Forelimb muscle (tissue), 1 donor: ENCODE measurements around the gene PLCG2. TPM values are rescaled to one million over a fixed set of nuclear protein-coding genes. Genes with fewer than 3 reads are reported as not detected.
"Not testable (repeated sequence)": the region's sequence is repeated elsewhere in the genome, so short reads cannot be mapped to it uniquely, and the experiment has no call there.

Experiments used
- DNase-seq: peaks from one replicate; pipeline ENCODE4 v3.0.0-alpha.2; 2013; ENCODE audit warnings: low read depth
- polyA plus RNA-seq: library from polyadenylated mRNA; unstranded; fragments of 120-200 nt; gene quantifications from one replicate; pipeline ENCODE4 v1.2.1, GENCODE V29; 2013; ENCODE audit not compliant: insufficient read length

Gene PLCG2
- polyA plus RNA-seq, result 6.7 TPM

DNA sequence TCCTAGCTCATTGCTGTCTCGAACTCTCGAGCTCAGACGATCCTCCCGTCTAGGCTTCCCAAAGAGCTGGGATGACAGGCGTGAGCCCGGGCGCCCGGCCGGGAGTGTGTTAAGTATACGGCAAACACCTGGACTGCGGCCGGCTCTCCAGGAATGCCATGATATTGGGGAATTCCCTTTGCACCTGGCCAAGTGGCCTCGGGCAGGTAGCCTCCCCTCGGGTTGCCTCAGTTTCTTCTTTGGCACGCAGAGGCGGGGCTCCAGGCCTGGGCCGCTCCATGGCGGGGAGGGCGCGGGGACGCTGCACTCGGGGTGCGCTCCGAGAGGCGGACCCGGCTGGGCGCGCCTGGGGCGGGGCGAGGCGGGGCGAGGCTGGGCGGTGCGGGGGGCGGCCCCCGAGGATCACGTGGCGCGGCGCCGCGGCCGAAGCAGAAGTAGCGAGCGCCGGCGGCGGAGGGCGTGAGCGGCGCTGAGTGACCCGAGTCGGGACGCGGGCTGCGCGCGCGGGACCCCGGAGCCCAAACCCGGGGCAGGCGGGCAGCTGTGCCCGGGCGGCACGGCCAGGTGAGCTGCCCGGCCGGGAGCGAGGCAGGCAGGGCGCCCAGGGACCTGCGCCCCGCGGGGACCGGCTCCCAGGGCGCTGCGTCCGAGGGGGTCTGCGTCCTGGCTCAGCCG is at the start of gene PLCG2:
TSS of gene PLCG2 (plus strand) at position 431 of the 675 bp plus-strand sequence. CDS start 6,699 bp downstream, outside the sequence.
- DNase-seq, result no peak

DNA sequence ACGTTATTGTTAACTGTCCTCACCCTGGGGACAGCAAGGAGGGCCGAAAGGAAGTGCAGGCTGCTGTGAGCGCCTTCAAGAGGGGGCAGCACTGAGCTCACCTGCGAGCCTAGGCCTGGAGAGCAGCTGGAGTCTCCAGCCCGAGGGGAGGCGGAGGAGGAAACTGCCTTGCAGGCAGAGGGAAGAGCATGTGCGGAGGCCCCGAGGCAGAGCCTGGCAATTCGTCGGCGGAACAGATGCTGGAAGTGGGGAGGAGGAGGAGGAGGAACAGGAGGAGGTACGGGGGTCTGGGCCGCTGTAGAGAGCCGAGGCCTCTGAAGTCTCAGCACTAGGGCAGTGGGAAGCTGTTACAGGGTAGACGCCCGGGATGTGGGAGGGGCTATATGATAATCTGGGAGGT is 49.6 kb upstream of the PLCG2 start:
- no peak for DNase-seq

DNA sequence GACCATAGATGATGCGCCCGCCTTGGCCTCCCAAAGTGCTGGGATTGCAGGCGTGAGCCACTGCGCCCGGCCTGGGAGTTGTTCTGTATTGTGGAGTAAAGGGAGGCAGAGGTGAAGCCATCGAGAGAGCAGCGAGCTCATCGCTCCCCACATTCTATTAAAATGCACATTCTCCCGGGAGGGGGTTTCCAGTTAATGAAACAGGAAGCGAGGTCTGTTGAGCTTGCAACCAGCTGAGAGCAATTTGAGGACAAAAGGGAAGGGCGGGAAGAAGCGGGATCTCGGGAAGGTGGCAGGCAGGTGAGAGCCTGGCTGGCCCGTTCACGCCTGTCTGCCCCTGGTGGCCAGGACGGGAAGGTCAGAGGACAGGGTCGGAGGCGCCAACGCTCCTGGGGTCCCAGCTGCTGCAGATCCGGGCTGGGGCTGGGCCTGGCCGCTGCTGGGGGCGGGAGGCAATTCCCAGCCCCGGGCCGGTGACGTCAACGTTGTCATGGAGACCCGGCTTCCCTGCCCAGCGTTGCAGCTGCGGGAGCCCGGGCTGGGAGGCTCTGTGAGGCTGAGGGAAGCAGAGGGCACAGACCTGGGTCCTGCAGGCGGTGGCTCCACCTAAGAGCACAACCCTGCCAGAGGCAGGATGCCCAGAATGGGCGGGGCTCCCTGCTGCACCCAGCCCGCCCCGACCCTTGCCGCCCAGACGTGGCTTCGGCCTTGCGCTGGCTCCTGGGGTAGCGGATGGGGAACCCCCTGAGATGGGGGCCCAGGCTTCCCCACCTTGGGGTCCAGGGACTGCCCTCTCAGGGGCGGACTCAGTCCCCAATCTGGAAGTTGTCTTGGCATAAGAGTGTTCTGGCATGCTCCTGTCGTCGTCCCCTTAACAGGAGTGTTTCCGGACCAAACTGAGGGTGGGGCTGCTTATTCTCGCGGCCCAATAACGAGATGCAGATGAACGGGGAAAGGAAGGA is 48.7 kb upstream of the PLCG2 start:
- peak; percentile 57 for DNase-seq

DNA sequence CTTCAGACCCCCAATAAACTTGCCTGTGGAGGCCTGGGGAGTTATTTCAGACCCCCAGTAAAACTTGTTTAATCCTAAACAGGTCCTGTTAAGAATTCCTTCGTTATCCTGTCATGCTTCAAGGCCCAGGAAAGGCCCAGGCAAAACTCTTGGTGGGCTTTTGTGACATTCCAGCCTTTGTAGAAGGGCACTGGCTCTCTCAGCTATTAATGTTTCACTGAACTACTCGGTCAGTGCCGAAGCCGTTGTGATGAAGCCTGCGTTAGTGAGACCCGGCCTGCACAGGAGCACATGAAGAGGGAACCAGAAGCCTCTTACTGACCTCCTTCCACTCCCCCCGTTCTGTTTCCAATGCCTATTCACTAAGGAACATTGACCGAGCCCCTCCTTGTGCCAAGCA is 47.4 kb upstream of the PLCG2 start:
- no peak for DNase-seq

DNA sequence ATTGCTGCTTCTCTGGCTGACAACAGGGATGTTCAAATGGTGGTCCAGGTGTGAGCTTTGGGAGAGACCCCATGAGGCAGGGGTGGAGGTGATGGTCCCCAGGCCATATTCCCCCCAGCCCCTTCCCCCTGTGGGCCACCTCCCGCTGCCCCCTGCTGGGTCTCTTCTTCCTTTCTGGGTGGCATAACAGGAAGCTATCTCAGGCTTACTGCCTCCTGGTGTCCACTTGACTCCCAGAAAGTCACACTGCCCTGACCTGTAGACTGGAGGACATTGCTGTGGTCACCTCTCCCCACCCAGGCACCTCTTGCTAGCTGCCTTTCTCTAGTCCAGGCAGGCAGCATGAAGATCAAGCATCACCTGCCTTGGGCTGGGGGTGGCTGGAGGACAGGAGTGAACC is 46.4 kb upstream of the PLCG2 start:
- no peak for DNase-seq

DNA sequence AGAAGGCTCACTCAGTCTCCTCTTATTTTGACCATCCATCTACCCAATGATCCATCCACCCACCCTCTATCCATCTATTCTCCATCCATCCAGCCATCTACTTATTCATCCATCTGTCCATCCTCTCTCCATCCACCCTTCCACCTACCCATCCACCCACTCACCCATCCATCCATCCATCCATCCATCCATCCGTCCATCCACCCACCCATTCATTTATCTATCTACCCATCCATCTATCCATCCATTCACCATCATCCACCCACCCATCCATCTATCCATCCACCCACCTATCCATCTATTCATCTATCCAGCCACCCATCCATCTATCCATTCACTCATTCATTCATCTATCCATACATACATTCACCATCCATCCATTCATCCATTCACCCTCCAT is 45.8 kb upstream of the PLCG2 start:
- no peak for DNase-seq

DNA sequence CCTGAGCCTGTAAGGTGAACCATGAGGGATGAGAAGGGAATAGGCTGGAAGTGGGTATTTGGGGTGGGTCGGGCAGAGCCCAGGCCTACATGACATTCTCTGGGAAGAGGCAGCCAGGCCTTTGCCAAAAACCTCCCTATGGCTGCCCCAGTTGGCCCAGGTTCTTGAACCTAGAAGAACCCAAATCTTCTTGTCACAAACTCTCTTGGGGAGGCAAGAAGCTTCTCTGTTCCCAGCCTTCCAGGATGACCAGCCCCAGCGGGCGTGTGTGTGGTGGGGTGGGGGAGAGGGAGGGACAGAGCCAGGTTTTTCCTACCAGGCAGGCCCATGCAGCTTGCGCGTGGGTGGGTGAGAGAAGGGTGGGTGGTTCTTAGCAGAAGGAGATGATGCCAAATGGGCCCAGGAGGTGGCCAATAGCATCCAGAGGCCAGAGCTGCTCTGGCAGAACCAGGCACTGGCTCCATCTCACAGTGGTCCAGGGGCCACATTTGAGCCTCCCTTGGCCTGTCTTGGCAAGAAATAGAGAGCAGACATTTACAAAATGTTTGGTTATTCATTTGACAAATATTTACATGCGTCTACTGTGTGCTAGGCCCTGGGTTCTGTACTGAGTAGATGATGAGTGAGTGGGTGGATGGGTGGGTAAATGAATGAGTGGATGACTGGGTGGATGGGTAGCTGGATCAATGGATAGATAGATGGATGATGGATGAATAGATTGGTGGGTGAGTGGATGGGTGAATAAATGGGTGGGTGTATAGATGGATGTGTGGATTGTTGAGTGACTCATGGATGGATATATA is 44.3 kb upstream of the PLCG2 start:
- no peak for DNase-seq

DNA sequence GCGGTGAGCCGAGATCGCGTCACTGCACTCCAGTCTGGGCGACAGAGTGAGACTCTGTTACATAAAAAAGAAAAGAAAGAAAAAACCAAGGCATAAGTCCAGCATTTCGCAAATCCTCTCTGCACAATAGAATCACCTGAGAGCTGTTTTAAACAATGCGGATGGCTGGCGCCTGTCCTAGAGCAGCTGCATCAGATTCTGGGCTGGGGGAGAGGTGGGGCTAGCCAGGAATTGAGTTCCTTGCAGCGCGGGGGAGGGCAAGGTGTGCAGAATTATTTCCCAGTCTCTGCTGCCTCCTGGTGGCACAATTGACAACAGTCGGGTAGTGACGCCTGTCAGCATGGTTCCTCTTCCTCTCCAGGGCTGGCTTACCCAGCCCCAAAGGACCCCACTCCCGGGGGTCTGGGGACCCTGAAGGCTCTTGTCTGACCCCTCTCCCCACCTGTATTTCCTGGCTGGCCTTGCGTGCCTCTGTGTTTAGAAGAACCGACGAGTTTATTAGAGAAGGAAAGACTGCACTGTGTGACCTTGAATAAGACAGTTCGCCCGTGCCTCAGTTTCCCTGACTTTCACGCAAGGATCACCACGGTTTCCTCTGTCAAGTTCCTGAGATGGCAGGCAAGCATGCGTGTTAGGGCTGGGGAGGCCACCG is 41.1 kb upstream of the PLCG2 start:
- DNase-seq, result peak; percentile 49

DNA sequence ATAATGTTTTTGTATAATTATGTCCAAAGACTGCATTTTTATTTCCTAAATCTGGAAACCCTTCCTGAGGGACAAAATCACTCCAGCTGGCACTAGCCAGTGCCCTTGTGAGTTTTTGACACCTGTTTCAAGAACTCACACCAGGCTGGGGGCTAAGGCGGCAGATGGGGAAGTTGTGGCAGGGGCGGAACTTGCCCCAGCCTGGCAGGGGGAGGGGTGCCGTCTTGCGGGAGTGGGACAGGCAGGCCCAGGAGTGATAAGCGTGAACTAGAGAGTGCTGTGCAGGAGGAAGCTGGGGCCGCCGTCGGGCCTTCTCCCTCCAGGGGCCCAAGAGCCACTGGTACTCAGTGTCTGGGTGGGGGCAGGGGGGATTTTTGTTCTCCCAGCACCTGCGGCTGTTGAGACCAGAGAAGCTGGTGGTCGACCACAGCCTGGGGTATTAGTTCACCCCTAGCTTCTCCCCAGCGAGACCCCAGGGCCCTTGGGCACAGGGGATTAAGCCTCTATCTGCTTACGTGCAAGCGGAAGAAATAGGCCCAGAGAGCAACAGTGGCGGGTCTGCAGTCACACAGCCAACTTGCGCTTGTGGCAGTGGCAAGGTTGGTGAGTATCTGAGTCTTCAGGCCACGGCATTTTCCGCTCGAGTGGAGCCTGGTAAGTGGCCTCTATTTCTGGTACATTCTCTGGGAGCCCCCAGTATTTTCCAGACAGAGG is 40.2 kb upstream of the PLCG2 start:
- no peak for DNase-seq

DNA sequence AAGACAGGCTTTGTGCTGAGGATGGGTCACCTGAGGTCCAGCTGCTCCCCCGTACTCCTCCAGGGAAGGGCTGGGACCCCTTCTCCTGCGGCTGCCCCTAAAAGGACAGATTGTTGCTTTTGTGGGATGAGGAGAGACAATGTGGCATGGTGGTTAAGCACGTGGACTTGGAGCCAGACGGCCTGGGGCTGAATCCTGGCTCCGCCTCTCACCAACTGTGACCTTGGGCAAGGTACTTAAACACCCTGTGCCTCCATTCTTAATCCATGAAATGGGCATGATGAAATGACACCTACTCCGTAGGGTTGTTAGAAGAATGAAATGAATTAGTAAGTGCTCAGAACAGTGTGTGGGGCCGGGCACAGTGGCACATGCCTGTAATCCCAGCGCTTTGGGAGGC is 39.6 kb upstream of the PLCG2 start:
- DNase-seq, result no peak

DNA sequence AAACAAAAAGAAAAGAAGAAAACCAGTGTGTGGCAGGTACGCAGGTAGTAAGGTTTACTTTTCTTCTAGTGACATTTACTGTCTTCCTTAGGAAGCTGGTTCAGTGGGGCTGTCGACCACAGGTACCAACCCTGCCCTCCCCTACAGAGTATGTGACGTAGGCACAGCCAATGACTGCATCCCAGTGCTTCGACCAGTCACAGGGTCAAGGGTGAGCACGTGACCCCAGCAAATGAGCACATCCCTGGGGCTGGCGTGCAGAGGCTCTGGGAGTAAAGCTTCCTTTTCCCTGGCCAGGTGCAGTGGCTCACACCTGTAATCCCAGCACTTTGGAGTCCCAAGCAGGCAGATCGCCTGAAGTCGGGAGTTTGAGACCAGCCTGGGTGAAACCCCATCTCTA is 38.9 kb upstream of the PLCG2 start:
- DNase-seq, result no peak

DNA sequence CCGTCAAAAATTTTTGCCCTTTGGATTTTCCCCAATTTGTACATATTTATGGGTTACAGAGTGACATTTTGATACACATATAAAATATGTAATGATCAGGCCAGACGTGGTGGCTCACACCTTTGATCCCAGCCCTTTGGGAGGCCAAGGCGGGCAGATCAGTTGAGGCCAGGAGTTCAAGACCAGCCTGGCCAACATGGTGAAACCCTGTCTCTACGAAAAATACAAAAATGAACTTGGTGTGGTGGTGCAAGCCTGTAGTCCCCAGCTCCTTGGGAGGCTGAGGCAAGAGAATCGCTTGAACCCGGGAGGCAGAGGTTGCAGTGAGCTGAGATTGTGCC is 37.7 kb upstream of the PLCG2 start:
- not testable (repeated sequence) for DNase-seq

DNA sequence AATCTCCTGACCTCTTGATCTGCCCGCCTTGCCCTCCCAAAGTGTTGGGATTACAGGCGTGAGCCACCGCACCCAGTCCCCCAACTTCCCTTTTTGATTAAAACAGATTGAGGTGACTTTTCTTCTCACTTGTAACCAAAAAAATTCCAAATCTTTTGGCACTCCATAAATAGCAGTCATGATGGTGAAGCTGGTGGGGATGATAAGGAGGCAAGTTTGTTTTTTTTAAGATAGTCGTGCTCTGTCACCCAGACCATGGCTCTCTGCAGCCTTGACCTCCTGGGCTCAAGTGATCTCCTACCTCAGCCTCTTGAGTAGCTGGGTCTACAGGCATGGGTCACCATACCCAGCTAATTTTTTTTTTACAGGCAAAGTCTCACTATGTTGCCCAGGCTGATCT is 34.7 kb upstream of the PLCG2 start:
- no peak for DNase-seq

DNA sequence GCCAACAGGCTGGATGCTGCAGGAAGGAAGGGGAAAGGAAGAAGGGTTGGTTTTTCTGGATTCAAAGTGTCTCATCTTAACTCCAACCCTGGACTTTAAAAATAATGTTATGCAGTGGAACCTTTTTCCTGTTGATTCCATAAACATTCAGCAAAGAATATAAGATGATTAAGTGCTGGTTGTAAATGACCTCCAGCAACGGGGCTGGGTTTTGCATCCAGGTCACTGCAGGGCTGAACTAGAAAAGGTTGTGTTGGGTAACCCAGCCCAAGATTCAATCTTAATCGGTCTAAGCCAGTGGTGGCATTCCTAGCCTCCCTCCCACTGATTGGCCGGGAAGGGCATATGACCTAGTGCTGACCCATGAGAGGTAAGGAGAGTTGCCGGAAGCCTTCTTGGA is 34.2 kb upstream of the PLCG2 start:
- DNase-seq, result no peak

DNA sequence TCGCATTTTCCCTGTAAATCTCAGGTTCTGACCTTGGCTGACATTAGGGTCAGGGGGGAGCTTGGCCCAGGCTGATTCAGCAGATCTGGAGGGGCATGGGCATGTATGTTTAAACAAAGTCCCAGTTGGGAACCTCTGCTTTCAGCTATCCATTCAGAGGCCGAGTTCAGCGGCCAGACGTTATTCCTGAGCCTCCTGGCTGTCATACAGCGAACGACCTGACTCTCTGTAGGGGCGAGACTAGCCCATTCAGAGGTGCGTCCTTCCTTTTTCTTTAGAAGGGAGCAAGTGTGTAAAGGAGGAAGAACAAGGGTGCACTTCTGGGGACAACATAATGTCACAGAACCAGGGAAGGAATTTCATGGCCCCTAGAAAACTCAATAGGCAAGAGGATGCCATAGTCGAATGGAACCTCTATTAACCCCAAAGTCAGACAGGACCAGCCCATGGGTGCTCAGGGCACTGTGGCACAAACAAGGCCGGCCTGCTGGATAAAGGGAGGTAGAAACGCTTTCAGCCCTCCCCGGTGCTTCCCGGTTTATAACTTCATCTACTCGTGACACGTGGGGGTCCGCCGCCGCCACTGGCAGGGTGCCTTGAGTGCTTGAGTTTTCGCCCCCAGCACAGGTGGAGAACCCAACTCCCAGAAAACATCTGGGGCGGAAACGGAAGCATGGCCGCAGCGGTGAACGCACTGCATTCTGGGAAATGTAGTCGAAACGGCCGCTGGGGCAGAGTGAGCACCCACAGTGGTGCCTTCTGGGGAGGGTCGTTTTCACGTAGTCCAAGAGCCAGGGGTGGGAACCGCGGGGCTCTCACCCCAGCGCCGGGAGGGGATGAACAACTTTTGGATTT is 33.2 kb upstream of the PLCG2 start:
- peak; percentile 35 for DNase-seq

DNA sequence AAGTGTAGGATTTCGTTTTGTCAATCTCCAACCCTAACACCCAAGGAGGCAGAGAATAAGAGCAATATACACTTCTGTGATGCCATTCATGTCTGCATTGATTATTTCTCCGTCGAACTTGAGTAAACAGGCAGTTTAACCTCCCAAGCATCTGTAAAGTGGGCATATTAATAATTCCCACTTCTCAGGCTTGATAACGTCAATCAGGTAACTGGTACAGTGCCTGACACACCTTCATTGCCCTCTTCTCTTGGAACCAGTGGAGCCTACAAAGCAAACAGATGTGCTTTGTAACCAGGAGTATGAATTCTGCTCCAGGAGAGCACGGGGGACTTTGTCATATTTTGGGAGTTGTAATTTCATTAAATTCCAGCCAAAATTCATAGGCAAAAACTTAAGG is 32.5 kb upstream of the PLCG2 start:
- DNase-seq, result no peak

DNA sequence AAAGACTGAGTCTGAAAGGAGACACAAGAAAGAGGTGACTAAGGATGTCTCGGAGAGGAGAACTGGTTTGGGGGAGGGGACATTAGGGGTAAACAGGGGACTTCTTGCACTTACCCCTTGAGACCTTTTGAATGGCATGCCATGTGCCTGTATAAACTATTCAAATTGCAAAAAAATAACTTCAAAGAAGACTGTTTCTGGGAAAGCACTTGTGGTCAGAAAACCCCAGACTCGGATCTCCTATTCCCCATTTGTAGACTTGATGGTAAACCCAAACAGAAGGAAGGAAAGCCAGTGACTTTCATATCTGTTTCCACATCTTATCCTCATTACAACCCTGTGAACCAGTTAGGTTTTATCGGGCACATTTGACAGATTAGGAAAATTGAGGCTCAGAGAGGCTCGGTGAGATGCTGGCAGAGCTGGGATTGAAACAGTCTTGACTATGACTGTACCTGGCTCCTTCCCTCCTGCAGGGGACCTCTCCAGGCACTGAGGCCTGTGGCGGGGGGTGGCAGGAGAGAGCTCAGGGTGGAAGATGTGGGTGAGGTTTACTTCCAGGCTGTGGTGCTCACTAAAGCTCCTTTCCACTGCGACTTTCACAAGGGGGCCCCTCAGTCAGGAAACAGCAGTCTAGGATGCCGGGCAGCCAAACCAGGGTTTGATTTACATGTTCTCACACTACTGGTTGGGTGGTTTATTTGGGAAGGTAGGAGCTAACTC is 30.5 kb upstream of the PLCG2 start:
- no peak for DNase-seq

DNA sequence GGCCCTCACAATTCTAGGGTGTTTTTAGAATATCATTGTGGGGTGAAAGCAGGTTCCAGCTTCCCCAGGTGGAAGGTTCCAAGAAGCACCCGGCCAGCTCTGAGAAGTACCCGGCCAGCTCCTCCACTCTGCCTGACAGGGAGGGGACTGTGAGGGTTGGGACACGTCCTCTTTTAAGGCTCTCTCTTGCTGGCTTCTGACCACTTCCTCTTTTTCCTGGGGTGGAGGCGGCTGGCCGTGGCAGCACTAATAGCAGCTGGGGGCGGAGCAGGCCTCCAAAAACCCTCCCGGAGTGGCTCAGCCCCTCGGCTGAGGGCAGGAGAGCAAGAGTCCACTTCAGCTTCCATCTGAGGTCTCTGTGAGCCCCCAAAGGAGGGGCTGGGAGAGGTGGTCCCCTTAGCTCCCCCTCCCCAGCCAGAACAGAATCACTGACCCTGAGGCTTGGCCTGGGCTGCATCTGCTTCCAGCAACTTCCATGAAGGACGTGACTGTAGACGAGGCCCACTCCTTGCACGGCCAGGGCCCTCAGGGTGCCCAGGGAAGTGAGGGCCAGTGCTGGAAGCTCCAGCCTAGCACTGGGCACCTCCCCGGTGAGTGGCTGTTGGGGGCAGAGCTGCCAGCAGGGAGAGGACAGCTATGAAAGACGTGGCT is 26.7 kb upstream of the PLCG2 start:
- no peak for DNase-seq

DNA sequence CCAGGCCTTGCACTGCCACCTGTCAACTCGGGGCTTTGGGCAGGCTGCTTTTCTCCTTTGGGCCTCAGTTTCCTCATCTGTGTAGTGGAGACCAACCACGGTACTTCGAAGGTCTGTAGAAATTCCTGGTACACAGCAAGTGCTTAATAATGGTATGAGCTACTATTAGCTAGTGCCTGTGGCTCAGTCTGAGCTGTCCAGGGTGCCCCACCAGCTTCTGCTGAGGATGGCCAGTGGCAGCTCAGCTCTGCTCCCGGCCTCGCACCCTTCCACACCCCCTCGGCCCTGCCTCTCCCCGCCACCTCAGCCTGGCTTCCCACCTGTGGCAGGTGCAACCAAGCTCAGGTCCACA is 26.2 kb upstream of the PLCG2 start:
- DNase-seq, result no peak
